Inflammatory macrophage (primary cell): ENCODE data around the gene LRMDA.
A peak's percentile ranks its signal among the peaks of the same experiment; 100 is the strongest.

ENCODE experiments used
- DNase-seq, 2 donors: peaks; one replicate each; pipeline ENCODE4 v3.0.0-alpha.2; 2020 to 2022

The LRMDA gene

DNA sequence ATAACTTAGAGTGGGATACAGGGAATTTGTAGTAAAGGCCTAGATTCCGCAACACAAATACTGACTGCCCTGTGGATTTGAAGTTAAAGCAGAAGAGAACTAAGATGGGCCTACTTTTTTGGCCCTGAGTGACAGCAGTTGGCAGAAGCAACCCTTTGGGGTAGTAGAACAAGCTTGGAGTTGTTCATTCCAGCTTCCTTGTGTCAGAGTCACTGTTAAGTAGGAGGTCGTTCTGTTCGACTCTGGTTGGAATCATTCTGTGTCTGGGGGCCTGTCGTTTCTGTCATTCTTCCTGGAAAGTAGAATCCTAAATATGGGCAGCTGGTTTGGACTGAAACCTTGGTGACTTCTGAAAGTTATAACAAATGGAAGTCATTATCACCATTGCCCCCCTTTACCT, 865.9 kb downstream of the LRMDA start:
- no peak for DNase-seq

- no peak for DNase-seq
Measured at GRCh38 chr10:76297780-76298281, 866.4 kb downstream of the LRMDA start.

GRCh38 chr10:76298329-76298728, 866.9 kb downstream of the LRMDA start:
- DNase-seq: no peak

DNA sequence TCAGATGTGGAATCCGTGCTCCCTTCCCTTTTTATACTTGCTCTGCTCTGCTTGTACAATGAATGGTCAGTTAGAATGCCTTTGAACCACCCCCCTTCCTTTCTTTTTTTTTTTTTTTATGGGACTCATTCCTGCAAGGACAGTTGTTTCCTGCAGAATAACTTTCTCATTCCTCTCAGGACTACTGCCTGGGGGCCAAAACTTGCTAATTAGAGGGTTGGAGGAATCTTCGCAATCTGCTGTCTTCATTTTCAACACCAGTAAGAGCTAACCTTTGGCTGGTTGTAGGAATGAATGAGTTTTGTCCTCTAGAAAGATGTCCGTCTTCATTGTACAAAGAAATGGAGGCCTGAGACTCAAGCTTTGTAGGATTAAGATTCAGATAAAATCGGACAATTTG, 868.1 kb downstream of the LRMDA start:
- DNase-seq: no peak

DNA sequence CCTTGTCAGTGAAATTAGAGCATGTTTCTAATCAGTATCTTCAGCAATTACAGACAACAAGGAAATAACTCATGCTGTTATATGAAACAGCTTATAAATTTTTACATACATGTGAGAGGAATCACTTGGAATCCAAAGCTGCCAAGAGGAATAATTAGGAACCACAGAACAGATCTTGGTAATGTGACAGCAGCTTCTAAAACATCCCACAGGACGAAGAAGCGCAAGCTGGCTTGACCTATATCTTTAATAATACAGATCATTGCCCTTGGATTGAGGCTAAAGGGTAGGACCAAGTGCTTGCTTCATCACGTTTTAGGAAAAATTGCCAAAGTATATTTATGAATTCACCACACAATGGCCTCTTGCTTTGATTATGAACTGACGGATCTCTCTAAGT, 869.8 kb downstream of the LRMDA start:
- DNase-seq: no peak

- DNase-seq: no peak
Measured at GRCh38 chr10:76301950-76302349, 870.5 kb downstream of the LRMDA start.

GRCh38 chr10:76302481-76302880, 871.1 kb downstream of the LRMDA start:
- DNase-seq: no peak

DNA sequence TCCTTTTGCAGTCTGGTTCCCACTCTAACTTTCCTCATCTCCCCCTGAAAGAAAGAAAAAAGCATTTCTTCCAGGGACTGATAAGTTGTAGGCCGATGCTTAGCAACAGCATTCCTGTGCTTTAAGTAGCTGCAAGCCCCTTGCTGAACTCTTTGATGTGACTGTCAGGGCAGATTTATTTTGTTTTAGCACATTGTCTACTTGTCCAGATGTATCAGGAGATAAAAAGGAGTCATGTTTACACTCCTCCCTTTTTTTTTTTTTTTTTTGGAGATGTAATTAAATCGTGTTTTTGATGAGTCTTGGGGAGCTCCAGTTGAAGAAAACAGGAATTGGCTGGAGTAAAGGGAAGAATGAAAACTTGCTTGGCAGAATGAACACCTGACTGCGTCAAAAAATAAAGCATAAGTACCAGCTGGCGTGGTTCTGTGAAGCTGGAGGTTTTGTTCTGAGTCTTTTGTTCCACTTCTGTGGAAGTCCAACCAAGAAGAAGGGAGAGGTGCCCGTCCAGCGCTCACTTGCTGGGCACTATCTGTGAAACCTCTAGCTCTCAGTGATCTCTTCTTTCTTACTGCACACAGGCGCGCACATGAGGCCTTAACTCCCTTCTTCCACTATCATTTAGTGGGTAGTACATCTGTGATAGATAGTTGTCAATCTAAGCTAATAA, 871.7 kb downstream of the LRMDA start:
- no peak for DNase-seq

DNA sequence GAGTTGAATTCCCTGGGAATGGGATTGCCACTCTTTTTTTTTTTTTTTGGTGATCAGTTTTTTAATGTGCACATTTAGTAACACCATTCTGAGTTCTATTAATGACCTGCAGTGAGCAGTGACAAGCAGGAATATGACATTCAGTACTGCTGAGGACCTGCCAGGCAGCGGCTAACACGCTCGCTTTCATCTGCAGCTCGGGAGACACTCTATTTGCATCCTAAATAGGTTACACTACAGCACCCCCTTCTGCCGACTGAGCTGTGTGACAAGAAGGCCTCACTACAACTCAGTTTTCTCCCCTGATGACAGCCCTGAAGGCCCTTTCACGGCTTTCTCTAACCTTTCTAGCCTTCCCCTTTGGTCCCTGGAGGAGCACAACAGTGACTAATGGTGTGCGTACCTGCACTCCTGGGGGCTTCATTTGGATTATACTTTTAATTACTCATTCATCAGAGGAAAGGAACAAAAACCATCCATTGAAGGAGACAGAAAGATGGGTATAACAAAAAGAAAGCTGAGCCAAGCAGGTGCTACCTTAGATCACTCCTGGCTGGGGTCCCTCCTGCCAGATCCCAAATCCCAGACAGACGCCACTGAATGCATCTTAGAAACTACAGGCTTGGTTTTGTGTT, 872.4 kb downstream of the LRMDA start:
- peak; percentile 24 to 63 for DNase-seq

DNA sequence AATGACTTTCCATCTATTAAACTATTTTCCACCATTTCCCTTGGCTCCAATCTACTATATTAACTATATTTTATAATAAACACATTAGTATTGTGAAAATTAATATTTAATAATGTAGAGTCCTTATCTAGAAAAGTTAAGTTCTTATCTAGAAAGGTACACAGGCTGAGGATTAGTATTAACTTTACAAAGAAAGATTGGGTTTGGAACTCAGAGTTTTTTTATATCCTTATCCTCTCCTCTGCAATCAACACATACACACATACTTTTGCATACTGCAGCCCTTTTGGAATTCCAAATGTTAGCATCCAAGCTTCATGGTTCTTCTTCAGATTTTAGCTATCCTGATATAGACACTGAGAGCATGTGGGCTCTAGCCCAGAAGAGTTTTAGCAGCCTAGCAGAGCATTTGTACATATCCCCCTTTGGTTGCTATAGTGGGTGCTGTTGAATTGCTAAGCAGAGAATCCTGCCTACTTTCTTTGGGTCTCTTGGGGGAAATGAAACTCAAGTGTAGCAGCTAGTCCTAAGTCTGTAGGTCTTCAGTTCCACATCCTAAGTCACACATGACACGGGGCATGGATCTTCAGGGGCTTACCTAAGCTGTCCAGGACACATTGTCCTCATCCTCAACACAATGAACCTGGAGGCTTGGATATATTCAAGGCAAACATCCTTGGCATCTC, 874.6 kb downstream of the LRMDA start:
- DNase-seq: peak; percentile 49 to 64

DNA sequence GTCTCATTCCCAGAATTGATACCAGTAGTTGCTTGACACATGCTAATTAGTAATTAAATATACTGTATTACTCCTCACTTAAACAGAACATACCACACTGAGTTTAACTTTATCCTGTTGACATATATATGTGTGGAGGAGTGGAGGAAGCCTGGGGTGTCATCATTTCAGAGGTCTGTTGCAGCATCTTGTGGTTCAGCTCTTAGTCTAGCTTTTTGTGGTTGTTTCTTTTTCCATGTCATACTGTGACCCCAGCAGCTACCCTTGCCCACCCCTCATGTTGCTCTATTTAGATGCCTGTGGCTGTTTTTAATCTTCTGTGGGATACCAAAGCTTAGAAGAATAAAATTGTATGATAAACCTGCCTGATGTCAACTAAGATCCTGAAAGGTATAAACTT, 875.4 kb downstream of the LRMDA start:
- DNase-seq: peak; percentile 79 to 87

GRCh38 chr10:76309070-76309469, 877.6 kb downstream of the LRMDA start:
- DNase-seq: peak; percentile 55 to 56

GRCh38 chr10:76309741-76310587, 878.5 kb downstream of the LRMDA start:
- no peak for DNase-seq

- no peak for DNase-seq
Measured at GRCh38 chr10:76310588-76311080, 879.2 kb downstream of the LRMDA start.

GRCh38 chr10:76311752-76312636, 880.6 kb downstream of the LRMDA start:
- peak; percentile 57 to 64 for DNase-seq

DNA sequence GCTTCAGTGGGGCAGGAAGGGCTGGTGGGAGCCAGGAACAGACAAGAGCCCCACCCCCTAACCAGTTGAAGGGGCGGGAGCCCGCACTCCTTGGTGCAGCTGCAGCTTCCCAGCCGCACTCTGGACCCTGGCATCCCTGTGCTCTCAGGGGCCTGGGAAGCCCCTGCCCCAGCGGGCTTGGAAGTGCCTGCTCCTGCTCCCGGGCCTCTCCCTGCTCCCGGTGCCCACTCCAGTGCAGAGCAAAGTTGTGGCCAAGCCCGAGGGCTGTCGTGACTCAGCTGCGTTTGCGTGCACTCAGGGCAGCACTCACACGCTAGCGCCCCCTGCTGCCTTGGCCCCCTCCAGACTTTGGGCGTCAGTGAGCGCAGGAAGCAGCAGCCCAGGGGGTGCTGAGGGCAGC, 883.8 kb downstream of the LRMDA start:
- no peak for DNase-seq

- DNase-seq: no peak
Measured at GRCh38 chr10:76316234-76316633, 884.8 kb downstream of the LRMDA start.

- no peak for DNase-seq
Measured at GRCh38 chr10:76317078-76317477, 885.7 kb downstream of the LRMDA start.

GRCh38 chr10:76318211-76318610, 886.8 kb downstream of the LRMDA start:
- peak in 1 of 2 donors; percentile 16 for DNase-seq

- DNase-seq: no peak
Measured at GRCh38 chr10:76319661-76320060, 888.2 kb downstream of the LRMDA start.

DNA sequence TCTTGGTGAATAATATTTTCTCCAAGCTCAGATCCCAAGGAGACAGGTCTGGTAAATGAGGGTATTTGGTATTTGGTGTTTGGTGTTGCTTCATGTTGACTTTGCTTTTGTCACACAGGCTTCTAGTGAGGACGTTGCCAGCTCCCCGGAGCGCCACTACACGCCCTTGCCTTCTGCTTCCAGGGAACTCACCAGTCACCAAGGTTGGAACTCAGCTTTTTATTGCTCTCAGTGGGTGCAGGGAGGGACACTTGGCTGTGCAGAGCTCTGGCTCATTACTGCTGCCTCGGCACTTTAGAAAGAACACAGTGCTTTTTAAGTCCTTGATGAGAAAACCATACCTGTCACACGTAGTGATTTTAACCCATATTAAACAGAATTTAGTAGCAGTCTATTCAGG, 892.9 kb downstream of the LRMDA start:
- no peak for DNase-seq

GRCh38 chr10:76327441-76327840, 896.0 kb downstream of the LRMDA start:
- DNase-seq: no peak
